SK-N-SH treated with all-trans-retinoic acid at 6 μM for 48 hours (cell line): ENCODE measurements around the gene LLGL2.

ENCODE experiments used
- ATAC-seq: fragments of 200-7000 bp; cut with Tn5 transposase; 3 replicates; pipeline ENCODE4 v1.9.1; 2020; ENCODE audit warnings: mild to moderate bottlenecking, moderate library complexity
- CSDC2 ChIP-seq: fragments of 250-450 bp; sonication (Bioruptor Pico); IDR thresholded peaks from 2 replicates; pipeline ENCODE4 v1.5.0; 2020; ENCODE audit warnings: mild to moderate bottlenecking, moderate library complexity
- GLIS3 ChIP-seq: fragments of 250-450 bp; sonication (Bioruptor Pico); IDR thresholded peaks from 2 replicates; pipeline ENCODE4 v1.5.0; 2020; ENCODE audit warnings: mild to moderate bottlenecking, moderate library complexity
- ISL1 ChIP-seq: fragments of 250-450 bp; sonication (Bioruptor Pico); IDR thresholded peaks from 2 replicates; pipeline ENCODE4 v2.1.2; 2022; ENCODE audit warnings: mild to moderate bottlenecking, moderate library complexity
- OSR1 ChIP-seq: fragments of 250-450 bp; sonication (Bioruptor Pico); IDR thresholded peaks from 2 replicates; pipeline ENCODE4 v1.8.0; 2022; ENCODE audit warnings: moderate library complexity, mild to moderate bottlenecking, inconsistent platforms
- RARB ChIP-seq: fragments of 250-450 bp; sonication (Bioruptor Pico); IDR thresholded peaks from 2 replicates; pipeline ENCODE4 v1.8.0; 2021; ENCODE audit warnings: mild to moderate bottlenecking, moderate library complexity
- SNAI2 ChIP-seq: fragments of 250-450 bp; sonication (Bioruptor Pico); IDR thresholded peaks from 2 replicates; pipeline ENCODE4 v1.5.0; 2020; ENCODE audit warnings: mild to moderate bottlenecking, moderate library complexity
- TCF4 ChIP-seq: fragments of 250-450 bp; sonication (Bioruptor Pico); IDR thresholded peaks from 2 replicates; pipeline ENCODE4 v1.8.0; 2021; ENCODE audit warnings: mild to moderate bottlenecking, moderate library complexity, borderline replicate concordance
- ZC3H10 ChIP-seq: fragments of 250-450 bp; sonication (Bioruptor Pico); IDR thresholded peaks from 2 replicates; pipeline ENCODE4 v1.5.1; 2021; ENCODE audit warnings: mild to moderate bottlenecking, moderate library complexity
- ZFP3 ChIP-seq: fragments of 250-450 bp; sonication (Bioruptor Pico); IDR thresholded peaks from 2 replicates; pipeline ENCODE4 v1.5.0; 2020; ENCODE audit warnings: mild to moderate bottlenecking, moderate library complexity
- ZNF565 ChIP-seq: fragments of 450-650 bp; formaldehyde crosslinking; conservative IDR thresholded peaks from 2 replicates; pipeline ENCODE4 v1.5.0; 2020; ENCODE audit warnings: low read depth, mild to moderate bottlenecking, moderate library complexity
- ZNF8 ChIP-seq: fragments of 450-650 bp; formaldehyde crosslinking; IDR thresholded peaks from 2 replicates; pipeline ENCODE4 v1.5.0; 2020; ENCODE audit warnings: mild to moderate bottlenecking, moderate library complexity
- TF ChIP-seq, protein P1 (sequence below): fragments of 250-450 bp; sonication (Bioruptor Pico); IDR thresholded peaks from 2 replicates; pipeline ENCODE4 v1.8.0; 2020; ENCODE audit warnings: mild to moderate bottlenecking, moderate library complexity, borderline replicate concordance
- TF ChIP-seq, protein P2 (sequence below): fragments of 250-450 bp; sonication (Bioruptor Pico); IDR thresholded peaks from 2 replicates; pipeline ENCODE4 v1.5.1; 2021; ENCODE audit warnings: mild to moderate bottlenecking, moderate library complexity
- TF ChIP-seq, protein P3 (sequence below): fragments of 250-450 bp; sonication (Bioruptor Pico); IDR thresholded peaks from 2 replicates; pipeline ENCODE4 v1.5.1; 2020; ENCODE audit warnings: low read depth, mild to moderate bottlenecking, moderate library complexity
- TF ChIP-seq, protein P4 (sequence below): fragments of 250-450 bp; sonication (Bioruptor Pico); IDR thresholded peaks from 2 replicates; pipeline ENCODE4 v1.8.0; 2021; ENCODE audit warnings: low read depth, mild to moderate bottlenecking, moderate library complexity, borderline replicate concordance
- TF ChIP-seq, protein P5 (sequence below): fragments of 250-450 bp; sonication (Bioruptor Pico); IDR thresholded peaks from 2 replicates; pipeline ENCODE4 v1.5.0; 2020; ENCODE audit warnings: mild to moderate bottlenecking, moderate library complexity

Gene LLGL2

DNA sequence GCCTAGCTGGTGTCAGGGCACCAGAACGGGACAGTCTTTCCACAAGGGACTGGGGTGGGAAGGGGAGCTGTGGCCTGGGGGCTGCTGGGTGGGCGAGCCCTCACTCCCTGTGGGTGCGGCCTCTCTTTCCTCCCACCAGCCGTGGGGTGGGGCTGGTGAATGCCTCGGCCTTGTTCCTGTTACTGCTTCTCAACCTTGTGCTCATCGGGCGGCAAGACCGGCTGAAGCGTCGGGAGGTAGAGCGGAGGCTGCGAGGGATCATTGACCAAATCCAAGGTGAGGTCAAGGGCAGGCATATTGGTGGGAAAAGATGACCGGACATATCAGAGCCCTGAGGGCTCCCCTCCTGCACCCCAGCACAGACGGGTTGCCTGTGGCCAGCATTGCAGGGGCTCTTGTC, 39.3 kb upstream of the LLGL2 start:
- ATAC-seq: no peak
- TF ChIP-seq, protein P1, sequence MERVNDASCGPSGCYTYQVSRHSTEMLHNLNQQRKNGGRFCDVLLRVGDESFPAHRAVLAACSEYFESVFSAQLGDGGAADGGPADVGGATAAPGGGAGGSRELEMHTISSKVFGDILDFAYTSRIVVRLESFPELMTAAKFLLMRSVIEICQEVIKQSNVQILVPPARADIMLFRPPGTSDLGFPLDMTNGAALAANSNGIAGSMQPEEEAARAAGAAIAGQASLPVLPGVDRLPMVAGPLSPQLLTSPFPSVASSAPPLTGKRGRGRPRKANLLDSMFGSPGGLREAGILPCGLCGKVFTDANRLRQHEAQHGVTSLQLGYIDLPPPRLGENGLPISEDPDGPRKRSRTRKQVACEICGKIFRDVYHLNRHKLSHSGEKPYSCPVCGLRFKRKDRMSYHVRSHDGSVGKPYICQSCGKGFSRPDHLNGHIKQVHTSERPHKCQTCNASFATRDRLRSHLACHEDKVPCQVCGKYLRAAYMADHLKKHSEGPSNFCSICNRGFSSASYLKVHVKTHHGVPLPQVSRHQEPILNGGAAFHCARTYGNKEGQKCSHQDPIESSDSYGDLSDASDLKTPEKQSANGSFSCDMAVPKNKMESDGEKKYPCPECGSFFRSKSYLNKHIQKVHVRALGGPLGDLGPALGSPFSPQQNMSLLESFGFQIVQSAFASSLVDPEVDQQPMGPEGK (CRISPR knock-in tag): no peak
- TF ChIP-seq ZNF8 (CRISPR knock-in tag) (no peak), SNAI2 (no peak), RARB (no peak), OSR1 (CRISPR knock-in tag) (no peak)
- TF ChIP-seq, protein P2, sequence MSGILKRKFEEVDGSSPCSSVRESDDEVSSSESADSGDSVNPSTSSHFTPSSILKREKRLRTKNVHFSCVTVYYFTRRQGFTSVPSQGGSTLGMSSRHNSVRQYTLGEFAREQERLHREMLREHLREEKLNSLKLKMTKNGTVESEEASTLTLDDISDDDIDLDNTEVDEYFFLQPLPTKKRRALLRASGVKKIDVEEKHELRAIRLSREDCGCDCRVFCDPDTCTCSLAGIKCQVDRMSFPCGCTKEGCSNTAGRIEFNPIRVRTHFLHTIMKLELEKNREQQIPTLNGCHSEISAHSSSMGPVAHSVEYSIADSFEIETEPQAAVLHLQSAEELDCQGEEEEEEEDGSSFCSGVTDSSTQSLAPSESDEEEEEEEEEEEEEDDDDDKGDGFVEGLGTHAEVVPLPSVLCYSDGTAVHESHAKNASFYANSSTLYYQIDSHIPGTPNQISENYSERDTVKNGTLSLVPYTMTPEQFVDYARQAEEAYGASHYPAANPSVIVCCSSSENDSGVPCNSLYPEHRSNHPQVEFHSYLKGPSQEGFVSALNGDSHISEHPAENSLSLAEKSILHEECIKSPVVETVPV (CRISPR knock-in tag): no peak
- TF ChIP-seq, protein P3, sequence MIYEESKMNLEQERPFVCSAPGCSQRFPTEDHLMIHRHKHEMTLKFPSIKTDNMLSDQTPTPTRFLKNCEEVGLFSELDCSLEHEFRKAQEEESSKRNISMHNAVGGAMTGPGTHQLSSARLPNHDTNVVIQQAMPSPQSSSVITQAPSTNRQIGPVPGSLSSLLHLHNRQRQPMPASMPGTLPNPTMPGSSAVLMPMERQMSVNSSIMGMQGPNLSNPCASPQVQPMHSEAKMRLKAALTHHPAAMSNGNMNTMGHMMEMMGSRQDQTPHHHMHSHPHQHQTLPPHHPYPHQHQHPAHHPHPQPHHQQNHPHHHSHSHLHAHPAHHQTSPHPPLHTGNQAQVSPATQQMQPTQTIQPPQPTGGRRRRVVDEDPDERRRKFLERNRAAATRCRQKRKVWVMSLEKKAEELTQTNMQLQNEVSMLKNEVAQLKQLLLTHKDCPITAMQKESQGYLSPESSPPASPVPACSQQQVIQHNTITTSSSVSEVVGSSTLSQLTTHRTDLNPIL (CRISPR knock-in tag): no peak
- TF ChIP-seq, all 23 proteins: peak for 0

DNA sequence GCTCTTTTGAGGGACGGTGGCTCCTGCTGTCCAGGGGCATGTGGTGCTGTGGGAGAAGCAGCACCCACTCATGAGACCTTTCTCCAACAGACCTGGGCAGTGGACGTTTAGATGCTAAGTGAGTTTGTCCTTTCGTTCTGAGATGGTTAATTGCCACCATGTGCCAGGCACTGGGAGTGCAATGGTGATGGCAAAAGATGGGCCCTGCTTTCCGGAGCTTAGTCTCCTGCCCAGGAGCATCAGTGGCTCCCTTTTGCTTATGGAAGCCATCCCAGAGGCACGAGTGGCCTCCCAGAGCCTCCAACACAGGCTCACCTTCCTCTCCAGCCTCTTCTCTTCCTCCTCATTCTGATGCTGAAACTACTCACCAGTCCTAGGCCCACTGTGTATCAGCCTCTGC, 38.5 kb upstream of the LLGL2 start:
- TF ChIP-seq GLIS3 (CRISPR knock-in tag): no peak
- no peak for TF ChIP-seq ZC3H10 (CRISPR knock-in tag)
- no peak for TF ChIP-seq SNAI2
- TF ChIP-seq, protein P4, sequence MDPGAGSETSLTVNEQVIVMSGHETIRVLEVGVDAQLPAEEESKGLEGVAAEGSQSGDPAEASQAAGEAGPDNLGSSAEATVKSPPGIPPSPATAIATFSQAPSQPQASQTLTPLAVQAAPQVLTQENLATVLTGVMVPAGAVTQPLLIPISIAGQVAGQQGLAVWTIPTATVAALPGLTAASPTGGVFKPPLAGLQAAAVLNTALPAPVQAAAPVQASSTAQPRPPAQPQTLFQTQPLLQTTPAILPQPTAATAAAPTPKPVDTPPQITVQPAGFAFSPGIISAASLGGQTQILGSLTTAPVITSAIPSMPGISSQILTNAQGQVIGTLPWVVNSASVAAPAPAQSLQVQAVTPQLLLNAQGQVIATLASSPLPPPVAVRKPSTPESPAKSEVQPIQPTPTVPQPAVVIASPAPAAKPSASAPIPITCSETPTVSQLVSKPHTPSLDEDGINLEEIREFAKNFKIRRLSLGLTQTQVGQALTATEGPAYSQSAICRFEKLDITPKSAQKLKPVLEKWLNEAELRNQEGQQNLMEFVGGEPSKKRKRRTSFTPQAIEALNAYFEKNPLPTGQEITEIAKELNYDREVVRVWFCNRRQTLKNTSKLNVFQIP: no peak
- TF ChIP-seq, protein P2 (CRISPR knock-in tag): no peak
- TF ChIP-seq ZNF565 (CRISPR knock-in tag): no peak
- no peak for TF ChIP-seq CSDC2 (CRISPR knock-in tag)
- no peak for TF ChIP-seq ISL1 (CRISPR knock-in tag)
- no peak for TF ChIP-seq TCF4 (CRISPR knock-in tag)
- TF ChIP-seq, protein P5, sequence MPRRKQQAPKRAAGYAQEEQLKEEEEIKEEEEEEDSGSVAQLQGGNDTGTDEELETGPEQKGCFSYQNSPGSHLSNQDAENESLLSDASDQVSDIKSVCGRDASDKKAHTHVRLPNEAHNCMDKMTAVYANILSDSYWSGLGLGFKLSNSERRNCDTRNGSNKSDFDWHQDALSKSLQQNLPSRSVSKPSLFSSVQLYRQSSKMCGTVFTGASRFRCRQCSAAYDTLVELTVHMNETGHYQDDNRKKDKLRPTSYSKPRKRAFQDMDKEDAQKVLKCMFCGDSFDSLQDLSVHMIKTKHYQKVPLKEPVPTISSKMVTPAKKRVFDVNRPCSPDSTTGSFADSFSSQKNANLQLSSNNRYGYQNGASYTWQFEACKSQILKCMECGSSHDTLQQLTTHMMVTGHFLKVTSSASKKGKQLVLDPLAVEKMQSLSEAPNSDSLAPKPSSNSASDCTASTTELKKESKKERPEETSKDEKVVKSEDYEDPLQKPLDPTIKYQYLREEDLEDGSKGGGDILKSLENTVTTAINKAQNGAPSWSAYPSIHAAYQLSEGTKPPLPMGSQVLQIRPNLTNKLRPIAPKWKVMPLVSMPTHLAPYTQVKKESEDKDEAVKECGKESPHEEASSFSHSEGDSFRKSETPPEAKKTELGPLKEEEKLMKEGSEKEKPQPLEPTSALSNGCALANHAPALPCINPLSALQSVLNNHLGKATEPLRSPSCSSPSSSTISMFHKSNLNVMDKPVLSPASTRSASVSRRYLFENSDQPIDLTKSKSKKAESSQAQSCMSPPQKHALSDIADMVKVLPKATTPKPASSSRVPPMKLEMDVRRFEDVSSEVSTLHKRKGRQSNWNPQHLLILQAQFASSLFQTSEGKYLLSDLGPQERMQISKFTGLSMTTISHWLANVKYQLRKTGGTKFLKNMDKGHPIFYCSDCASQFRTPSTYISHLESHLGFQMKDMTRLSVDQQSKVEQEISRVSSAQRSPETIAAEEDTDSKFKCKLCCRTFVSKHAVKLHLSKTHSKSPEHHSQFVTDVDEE (CRISPR knock-in tag): no peak
- TF ChIP-seq ZFP3 (CRISPR knock-in tag): no peak
- no peak for ATAC-seq

DNA sequence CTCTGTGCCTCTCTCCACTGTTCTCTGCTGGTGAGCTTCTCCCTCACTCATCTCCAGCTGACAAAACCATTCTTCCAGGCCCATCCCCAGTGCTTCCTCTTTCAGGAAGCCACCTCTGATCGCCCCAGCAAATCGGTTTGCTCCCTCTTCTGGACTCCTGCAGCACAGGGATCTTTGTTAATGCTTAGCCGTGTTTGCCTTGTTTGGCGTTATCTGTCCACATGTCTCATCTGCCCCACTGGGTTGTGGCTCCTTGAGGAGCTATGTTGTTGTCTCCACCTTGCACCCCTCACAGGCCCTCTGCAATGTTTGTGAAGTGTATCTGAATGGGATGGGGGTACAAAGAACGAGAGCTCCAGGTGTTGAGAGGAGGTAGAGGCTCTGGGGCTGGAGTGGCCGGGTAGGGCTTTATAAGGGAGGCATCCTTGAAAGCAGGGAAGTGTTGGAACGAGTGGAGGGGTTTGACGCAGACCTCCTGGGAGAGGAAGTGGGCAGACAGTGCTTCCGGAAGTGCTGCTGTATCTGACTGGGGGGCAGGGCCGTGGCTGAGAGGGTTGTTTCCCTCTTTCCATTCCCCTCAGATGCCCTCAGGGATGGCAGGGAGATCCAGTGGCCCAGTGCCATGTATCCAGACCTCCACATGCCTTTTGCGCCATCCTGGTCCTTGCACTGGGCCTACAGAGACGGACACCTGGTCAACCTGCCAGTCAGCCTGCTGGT, 38.0 kb upstream of the LLGL2 start:
- TF ChIP-seq, protein P4: no peak
- no peak for TF ChIP-seq GLIS3 (CRISPR knock-in tag)
- TF ChIP-seq, all 23 proteins: peak for 0
- ATAC-seq: no peak
